ENCODE measurements around the gene MMP25.

- TF ChIP-seq YY1 (IDR thresholded peaks at IDR 0.05; ENCODE audit: low read depth) (no peak), TAF1 (IDR thresholded peaks at IDR 0.05; ENCODE audit: borderline replicate concordance, low read depth, low read length) (no peak), RFX5 (IDR thresholded peaks at IDR 0.05; ENCODE audit: low read length) (no peak), USF2 (IDR thresholded peaks at IDR 0.05; ENCODE audit: borderline replicate concordance, low read depth, low read length) (no peak), JUND (IDR thresholded peaks at IDR 0.05) (no peak), FOXM1 (IDR thresholded peaks at IDR 0.05; ENCODE audit: low read depth) (no peak)
- TF ChIP-seq, protein P1, sequence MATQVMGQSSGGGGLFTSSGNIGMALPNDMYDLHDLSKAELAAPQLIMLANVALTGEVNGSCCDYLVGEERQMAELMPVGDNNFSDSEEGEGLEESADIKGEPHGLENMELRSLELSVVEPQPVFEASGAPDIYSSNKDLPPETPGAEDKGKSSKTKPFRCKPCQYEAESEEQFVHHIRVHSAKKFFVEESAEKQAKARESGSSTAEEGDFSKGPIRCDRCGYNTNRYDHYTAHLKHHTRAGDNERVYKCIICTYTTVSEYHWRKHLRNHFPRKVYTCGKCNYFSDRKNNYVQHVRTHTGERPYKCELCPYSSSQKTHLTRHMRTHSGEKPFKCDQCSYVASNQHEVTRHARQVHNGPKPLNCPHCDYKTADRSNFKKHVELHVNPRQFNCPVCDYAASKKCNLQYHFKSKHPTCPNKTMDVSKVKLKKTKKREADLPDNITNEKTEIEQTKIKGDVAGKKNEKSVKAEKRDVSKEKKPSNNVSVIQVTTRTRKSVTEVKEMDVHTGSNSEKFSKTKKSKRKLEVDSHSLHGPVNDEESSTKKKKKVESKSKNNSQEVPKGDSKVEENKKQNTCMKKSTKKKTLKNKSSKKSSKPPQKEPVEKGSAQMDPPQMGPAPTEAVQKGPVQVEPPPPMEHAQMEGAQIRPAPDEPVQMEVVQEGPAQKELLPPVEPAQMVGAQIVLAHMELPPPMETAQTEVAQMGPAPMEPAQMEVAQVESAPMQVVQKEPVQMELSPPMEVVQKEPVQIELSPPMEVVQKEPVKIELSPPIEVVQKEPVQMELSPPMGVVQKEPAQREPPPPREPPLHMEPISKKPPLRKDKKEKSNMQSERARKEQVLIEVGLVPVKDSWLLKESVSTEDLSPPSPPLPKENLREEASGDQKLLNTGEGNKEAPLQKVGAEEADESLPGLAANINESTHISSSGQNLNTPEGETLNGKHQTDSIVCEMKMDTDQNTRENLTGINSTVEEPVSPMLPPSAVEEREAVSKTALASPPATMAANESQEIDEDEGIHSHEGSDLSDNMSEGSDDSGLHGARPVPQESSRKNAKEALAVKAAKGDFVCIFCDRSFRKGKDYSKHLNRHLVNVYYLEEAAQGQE (IDR thresholded peaks at IDR 0.05; ENCODE audit: low read depth, low read length), result no peak
These were observed 30.2 kb downstream of the MMP25 start for GRCh38 chr16:3076577-3076976.

Data from SK-N-SH (cell line).